Measurements from ENCODE around the gene CCDC102A.

DNA sequence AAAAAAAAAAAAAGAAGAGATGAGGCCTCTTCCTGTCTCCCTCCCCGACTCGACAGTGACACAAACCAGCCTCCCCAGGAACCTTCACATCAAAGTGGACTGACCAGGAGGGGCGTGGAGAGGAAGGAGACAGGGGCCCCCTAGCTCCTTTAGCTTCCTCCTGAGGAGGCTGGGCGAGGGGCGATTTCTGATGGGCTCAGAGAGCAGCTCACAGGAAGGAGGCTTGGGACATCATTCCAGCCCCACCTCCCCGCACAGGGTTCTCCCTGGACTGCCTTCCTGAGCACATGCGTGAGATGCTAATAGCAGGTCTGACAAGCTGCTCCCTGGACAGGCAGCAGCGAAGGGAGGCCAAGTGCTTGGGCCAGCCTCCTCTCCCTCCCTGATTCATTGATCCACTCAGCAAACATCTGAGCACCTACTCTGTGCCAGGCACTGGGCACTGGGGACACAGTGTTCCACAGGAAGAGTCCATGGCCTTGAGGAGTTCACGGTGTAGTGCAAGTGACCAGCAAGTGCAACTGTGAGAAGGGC lies 35.7 kb downstream of the CCDC102A start:
- TF ChIP-seq CTCF (conservative IDR thresholded peaks at IDR 0.05) (no peak), ZFX (IDR thresholded peaks at IDR 0.05) (no peak)

Data from C4-2B (cell line).